NCI-H1436 treated with DMSO at 0.1 percent for 48 hours (cell line): Measurements from ENCODE around the gene USP10.
"Not testable (repeated sequence)": the region's sequence is repeated elsewhere in the genome, so short reads cannot be mapped to it uniquely, and the experiment has no call there.

Experiments
- DNase-seq: peaks from one replicate; lab custom pipeline; 2025; lab: John Stamatoyannopoulos, UW

Gene USP10

DNA sequence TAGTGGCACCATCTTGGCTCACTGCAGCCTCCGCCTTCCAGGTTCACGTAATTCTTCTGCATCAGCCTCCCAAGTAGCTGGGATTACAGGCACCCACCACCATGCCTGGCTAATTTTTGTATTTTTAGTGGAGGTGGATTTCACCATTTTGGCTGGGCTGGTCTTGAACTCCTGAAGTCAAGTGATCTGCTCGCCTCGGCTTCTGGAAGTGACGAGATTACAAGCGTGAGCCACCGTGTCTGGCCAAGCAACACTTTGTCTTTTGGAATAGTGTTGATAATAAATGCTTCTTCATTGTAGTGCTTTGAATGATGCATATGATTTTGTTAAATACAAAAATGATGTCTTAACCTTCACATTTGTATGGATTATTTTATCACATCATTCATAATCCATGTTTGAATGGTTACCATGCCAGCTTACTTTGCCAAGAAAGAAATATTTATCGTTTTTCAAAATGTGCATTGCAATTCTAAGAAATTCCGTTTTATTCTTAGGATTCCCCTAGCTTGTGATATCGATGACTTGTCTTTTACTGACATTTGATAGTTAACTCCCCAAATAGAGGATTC lies 29.1 kb downstream of the USP10 start:
- no peak for DNase-seq

GRCh38 chr16:84729716-84730320 lies 30.0 kb downstream of the USP10 start:
- DNase-seq = no peak

DNA sequence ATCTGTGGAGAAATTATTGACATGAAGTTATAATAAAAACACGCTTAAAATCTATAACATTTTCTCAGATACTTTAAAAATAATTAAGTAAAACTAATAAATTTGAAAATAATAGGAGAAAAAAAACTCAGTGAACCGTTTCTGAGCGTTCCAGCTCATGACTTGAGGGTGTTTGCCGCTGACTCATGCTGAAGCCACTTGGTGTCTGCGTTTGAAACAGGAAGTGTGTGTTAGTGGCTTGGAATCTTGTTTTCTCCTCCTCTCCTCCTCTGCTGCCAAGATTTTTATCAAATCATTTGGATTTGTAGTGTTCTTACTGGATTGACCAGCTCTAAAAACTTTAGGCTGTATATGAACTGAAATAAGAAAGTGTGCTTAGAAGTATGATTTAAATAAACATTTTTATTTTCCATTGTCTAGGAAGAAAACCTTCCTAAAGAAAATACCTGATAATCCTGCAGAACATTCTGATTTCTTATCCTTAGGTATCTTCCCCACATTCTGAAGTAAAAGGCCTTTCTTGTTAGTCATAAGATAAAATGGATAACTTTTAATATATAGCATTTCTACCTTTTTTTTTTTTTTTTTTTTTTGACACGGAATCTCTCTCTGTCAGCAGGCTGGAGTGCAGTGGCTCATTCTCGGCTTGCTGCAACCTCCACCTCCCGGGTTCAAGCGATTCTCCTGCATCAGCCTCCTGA lies 30.8 kb downstream of the USP10 start:
- no peak for DNase-seq

- not testable (repeated sequence) for DNase-seq
These were observed 32.5 kb downstream of the USP10 start for GRCh38 chr16:84732332-84732673.

DNA sequence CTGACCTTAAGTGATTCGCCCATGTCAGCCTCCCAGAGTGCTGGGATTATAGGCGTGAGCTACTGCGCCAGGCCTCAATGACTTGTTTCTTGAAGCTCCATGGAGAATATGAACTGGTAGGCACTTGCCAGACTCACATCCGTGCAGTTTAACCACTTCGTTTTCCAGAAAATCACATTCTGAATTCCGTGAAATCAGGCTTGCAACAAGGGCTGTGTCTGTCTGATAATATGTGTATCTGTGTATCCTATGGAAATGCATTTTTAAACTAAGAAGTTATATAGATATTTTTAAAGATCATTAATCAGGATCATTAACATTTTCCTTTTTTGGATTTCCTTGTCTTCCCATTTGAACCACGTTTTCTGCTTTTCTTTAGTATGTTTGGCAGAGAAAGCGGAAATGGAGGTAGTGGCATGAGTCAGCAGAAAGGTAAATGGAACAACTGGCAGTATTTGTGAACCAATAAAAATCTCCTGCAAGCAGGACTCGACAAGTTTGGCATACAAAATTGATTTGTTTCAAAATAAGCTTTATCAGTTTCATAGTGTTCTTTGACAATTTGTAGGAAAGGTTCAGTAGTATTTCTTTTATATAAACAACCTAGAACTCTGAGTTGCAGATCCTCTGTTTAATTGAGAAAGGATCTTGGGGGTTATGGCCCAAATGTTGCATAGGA lies 33.0 kb downstream of the USP10 start:
- no peak for DNase-seq

GRCh38 chr16:84735849-84736586 lies 36.2 kb downstream of the USP10 start:
- DNase-seq = no peak

DNA sequence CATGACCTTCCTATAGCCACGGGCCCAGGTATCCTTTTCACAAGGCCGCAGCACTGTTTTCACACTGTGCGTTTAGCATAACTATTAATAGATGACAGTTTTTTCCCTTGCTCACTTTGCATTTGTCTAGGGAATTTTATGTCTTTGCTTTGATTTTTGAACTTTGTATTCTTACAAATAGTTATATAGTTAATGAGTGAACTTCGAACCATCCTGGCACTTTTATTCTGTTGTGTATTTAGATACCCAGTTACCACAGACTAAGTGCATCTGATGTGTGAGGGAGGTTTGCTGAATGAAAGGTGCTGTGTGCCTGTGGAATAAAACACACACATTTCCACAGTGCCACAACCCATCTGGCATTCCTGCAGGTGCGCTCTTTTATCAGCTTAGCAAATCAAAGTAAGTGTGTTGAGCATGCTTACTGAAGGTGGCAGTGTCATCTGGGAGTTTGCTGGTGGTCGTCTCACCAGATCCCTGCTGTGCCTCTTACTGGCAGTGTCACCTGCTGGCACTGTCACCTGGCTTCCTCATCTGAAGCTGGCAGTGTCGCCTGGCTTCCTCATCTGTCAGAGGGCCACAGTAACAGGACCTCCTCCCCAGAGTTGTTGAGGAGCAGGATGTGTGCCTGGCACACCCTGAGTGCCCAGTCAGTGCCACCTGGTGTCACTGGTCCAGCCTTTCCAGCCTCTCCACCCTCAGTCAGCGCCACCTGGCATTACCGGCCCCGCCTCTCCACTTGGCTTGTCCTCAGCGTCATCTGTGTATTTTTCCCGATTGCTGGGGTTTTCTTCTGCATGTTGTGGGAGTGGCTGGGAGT lies 37.6 kb downstream of the USP10 start:
- DNase-seq = no peak

DNA sequence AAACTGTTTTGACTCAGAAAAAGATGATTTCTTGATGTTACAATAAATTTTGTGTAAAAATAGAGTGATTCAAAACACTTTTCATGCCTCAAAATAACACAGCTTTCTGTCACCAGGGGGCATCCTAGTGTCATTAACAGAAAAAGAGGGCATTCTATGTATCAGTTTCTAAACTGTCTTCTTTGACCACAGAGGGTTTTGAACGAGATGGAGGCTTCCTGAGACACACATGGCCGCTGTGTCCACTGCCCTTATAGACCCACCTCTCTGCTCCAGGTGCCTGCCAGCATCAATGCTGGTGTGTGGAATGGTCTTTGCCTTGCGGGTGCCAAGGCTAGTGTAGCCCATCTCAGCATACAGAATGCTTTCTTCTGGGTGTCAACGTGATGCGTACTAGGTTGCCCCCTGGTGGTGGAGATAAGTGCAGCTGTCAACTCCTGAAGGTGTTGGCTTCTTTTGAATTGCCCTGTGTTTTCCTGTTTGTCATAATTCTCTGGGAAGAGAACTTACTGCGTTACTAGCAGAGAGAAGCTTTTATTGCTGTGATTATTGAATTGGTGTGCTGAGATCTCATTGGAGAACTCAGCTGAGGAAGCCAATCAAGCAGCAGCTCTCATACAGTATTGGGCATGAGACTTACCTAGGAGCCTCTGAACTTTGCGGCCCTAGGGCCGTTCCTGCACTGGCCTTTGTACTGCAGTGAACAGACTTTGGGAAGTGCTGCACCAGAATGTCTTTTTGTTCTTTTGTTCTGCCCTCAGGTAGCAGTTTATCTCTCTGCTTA lies 38.6 kb downstream of the USP10 start:
- no peak for DNase-seq

GRCh38 chr16:84739349-84740124 lies 39.7 kb downstream of the USP10 start:
- no peak for DNase-seq

GRCh38 chr16:84740596-84741116 lies 40.9 kb downstream of the USP10 start:
- DNase-seq = no peak

DNA sequence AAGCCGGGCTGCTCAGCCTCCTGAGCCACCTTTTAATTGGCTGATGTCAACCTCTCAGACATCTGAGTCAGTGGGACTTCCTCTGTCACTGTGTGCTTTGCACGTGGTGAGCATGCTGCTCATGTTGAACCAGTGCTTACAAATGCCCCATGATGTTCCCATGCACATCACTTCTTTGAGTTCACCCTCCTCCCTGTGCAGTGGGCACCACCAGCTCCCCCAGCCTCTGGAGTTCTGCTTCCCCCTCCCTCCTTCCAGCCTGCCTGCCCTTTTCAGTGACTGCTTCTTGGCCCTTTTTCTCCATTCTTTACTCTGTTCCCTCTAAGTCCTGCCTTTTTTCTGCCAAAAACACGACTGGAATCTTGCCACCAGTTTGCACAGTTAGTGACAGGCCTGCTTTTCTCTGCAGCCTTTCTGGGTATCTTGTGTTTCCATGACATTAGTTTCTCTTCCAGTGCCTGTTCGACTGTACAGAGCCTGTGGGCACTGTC lies 41.6 kb downstream of the USP10 start:
- no peak for DNase-seq

DNA sequence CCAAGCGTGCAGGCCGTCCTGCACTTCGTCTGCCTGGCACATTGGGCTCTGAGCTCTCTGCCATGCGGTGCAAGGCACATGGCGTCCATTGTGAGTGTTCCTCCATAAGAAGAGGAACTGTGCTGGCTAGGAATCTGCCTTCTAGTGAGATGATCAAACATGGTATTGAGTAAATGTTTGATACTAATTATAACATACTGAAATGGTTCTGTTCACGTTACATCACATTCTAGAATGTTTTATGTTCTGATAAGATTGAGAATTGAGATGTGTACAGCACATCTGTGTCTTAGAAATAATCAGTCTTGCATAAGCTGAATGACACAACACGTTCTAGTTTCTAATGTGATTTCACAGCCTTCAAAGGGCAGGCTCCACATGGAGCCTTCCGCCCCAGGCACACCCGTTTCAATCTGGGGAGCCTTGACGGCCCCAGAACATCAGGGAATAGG lies 42.9 kb downstream of the USP10 start:
- DNase-seq = no peak

DNA sequence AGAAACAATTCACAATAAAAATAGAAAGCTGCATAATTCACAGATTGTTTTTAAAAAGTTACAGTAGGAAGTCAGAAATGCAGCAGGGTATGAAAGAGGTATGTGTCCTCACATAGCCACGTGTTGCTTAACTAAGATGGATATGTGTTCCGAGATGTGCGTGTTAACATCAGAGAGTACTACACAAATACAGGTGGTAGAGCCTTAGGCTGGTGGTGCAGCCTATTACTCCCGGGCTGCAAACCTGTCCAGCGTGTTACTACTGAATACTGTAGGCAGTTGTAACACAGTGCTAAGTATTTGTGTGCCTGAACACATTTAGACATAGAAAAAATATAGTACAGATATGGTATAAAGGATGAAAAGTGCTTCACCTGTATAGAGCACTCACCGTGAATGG lies 46.4 kb downstream of the USP10 start:
- no peak for DNase-seq

DNA sequence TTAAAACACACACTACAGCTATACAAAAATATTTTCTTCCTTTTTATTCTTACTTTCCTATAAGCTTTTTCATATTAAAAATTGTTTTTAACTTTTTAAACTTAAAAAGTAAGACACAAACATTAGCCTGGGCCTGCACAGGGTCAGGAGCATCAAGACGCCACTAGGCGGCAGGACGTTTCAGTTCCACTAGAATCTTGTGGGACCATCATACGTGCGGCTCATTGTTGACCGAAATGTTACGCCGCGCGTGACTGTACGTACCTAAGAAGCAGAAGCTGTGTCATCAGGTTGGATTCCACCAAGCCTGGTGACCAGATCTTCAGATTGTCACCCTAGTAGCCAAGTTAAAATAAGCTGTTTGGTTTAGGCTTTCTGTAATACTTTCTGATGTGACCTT lies 47.1 kb downstream of the USP10 start:
- DNase-seq = no peak

GRCh38 chr16:84748247-84748646 lies 48.4 kb downstream of the USP10 start:
- not testable (repeated sequence) for DNase-seq

GRCh38 chr16:84749072-84749471 lies 49.3 kb downstream of the USP10 start:
- no peak for DNase-seq

GRCh38 chr16:84749815-84750214 lies 50.0 kb downstream of the USP10 start:
- DNase-seq = no peak

DNA sequence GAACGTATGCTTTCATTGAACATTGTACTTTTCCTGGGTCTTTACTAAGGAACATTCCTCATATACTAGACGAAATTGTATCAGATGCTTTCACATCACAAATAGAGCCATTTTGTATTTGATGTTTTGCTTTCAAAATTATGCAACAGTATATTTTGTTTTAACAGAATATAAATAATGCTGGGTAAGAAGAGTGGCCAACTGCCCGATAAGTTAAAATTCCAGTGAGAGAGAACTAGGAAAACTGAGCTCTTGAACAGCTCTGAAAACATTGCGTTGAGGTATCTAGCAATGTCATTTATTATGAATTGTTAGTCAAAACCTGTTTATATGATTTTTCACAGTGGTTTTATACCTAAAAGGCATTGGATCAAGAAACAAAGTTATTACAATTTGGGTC lies 50.8 kb downstream of the USP10 start:
- no peak for DNase-seq

DNA sequence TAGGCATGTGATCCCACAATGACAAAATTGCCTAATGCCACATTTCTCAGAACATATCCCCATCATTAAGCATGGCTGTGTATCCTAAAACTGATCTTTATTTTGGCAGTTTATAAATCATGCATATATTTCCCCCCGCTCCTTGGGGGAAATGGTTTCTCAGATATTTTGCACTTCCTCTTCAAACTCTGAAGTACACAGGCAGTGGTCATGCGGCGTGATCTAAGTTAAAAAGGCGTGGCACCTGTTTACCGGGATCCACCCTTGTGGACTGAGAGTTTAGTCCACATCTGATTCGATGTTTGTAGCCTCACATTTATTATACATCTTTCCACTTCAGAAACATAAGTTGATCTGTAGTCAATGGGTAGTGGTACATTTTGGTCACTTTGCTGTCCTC lies 51.4 kb downstream of the USP10 start:
- no peak for DNase-seq
